B cell (primary cell): ENCODE results near the gene KCNIP1. TPM values are rescaled to one million over a fixed set of nuclear protein-coding genes. Genes with fewer than 3 reads are reported as not detected.

ENCODE experiments used
- ATAC-seq: fragments of 200-7000 bp; cut with Tn5 transposase; one replicate; pipeline ENCODE4 v1.10.0; 2021; ENCODE audit warnings: low read depth, mild to moderate bottlenecking, moderate number of reproducible peaks, moderate library complexity
- CTCF ChIA-PET: fragments of 350-600 bp; sonication (Branson Sonifier 250); formaldehyde crosslinking; loops from one replicate; lab custom pipeline; 2021; ENCODE audit warnings: antibody characterized with exemption, inconsistent platforms; lab: Charles Lee
- POLR2A ChIA-PET: fragments of 350-600 bp; sonication (Branson Sonifier 250); formaldehyde crosslinking; loops from one replicate; lab custom pipeline; 2021; ENCODE audit warnings: antibody characterized with exemption; lab: Charles Lee
- DNase-seq: peaks from one replicate; pipeline ENCODE4 v3.0.0; 2013
- H2AFZ ChIP-seq: 2 replicates; pipeline ENCODE4 v1.6.1; 2012; ENCODE audit warnings: mild to moderate bottlenecking, low read depth, low read length; ENCODE audit not compliant: insufficient read depth, poor library complexity, severe bottlenecking
- H3K27ac ChIP-seq, 2 donors: 1 replicate in 1 of 2; 2 replicates in 1 of 2; pipeline ENCODE4 v1.5.1; 2012 to 2013; ENCODE audit warnings: low read length in 2 of 2, mild to moderate bottlenecking in 2 of 2, moderate library complexity in 1 of 2
- H3K27me3 ChIP-seq, 4 experiments: fragments of 200-600 bp in 1 of 4; sonication (generic) in 1 of 4; replicated peaks in 1 of 4; 1 replicate in 2 of 4; 2 replicates in 2 of 4; pipeline versions ENCODE4 v1.6.1 to v1.7.0; 2013 to 2016; ENCODE audit warnings: low read length in 3 of 4, mild to moderate bottlenecking in 2 of 4, mixed read lengths in 1 of 4, moderate library complexity in 1 of 4; ENCODE audit not compliant: insufficient read depth in 4 of 4, control insufficient read depth in 3 of 4; ENCODE audit errors: control extremely low read depth in 1 of 4
- H3K36me3 ChIP-seq, 2 experiments: replicated peaks in 1 of 2; 1 replicate in 1 of 2; 2 replicates in 1 of 2; pipeline versions ENCODE4 v1.6.1 to v1.7.1; 2013; ENCODE audit warnings: low read length in 1 of 2; ENCODE audit not compliant: insufficient read depth in 2 of 2, control insufficient read depth in 1 of 2; ENCODE audit errors: control extremely low read depth in 1 of 2, extremely low read depth in 1 of 2
- H3K4me1 ChIP-seq, 2 donors: fragments of 200-600 bp in 1 of 2; sonication (generic) in 1 of 2; 1 replicate in 1 of 2; 2 replicates in 1 of 2; pipeline versions ENCODE4 v1.5.1 to v1.6.1; 2013 to 2017; ENCODE audit warnings: low read length in 2 of 2; ENCODE audit not compliant: control insufficient read depth in 2 of 2, insufficient read depth in 2 of 2
- H3K4me2 ChIP-seq: replicated peaks from 2 replicates; pipeline ENCODE3; 2012; ENCODE audit warnings: mild to moderate bottlenecking, low read depth, low read length; ENCODE audit not compliant: poor library complexity, severe bottlenecking
- H3K4me3 ChIP-seq, 5 experiments: fragments of 200-600 bp in 1 of 5; sonication (generic) in 1 of 5; 1 replicate in 3 of 5; 2 replicates in 2 of 5; pipeline versions ENCODE4 v1.5.1 to v1.7.0; 2011 to 2016; ENCODE audit warnings: low read length in 4 of 5, mild to moderate bottlenecking in 4 of 5, low read depth in 2 of 5, control low read depth in 1 of 5, moderate library complexity in 1 of 5; ENCODE audit not compliant: insufficient read depth in 1 of 5; ENCODE audit errors: control extremely low read depth in 1 of 5, extremely low read depth in 1 of 5
- H3K79me2 ChIP-seq: fragments of 200-600 bp; sonication (generic); one replicate; pipeline ENCODE4 v1.6.0; 2016; ENCODE audit warnings: low read length; ENCODE audit not compliant: control insufficient read depth, insufficient read depth
- H3K9ac ChIP-seq: fragments of 200-600 bp; sonication (generic); 2 replicates; pipeline ENCODE4 v1.6.1; 2017; ENCODE audit warnings: mild to moderate bottlenecking, low read length, moderate library complexity
- H3K9me3 ChIP-seq, 3 donors: one replicate each; pipeline versions ENCODE4 v1.6.1 to v1.7.1; 2013; ENCODE audit warnings: low read length in 2 of 3; ENCODE audit not compliant: control insufficient read depth in 2 of 3, insufficient read depth in 1 of 3; ENCODE audit errors: control extremely low read depth in 1 of 3
- H4K20me1 ChIP-seq: 2 replicates; pipeline ENCODE4 v1.6.0; 2012; ENCODE audit warnings: mild to moderate bottlenecking, low read length; ENCODE audit not compliant: insufficient read depth, control insufficient read depth, poor library complexity, severe bottlenecking
- H3K27ac Mint-ChIP-seq: one replicate; pipeline ENCODE4 v1.8.0; 2021; ENCODE audit warnings: mixed read lengths
- H3K27me3 Mint-ChIP-seq: one replicate; pipeline ENCODE4 v1.8.0; 2021; ENCODE audit warnings: mixed read lengths
- H3K4me1 Mint-ChIP-seq: one replicate; pipeline ENCODE4 v1.8.0; 2021; ENCODE audit warnings: mixed read lengths
- H3K4me3 Mint-ChIP-seq: one replicate; pipeline ENCODE4 v1.8.0; 2021; ENCODE audit warnings: mixed read lengths
- H3K9me3 Mint-ChIP-seq: one replicate; pipeline ENCODE4 v1.8.0; 2022; ENCODE audit warnings: mixed read lengths; ENCODE audit not compliant: insufficient read depth
- EZH2 ChIP-seq: IDR thresholded peaks from 2 replicates; pipeline ENCODE4 v1.6.1; 2012; ENCODE audit warnings: borderline replicate concordance, low read depth, mild to moderate bottlenecking, moderate library complexity, low read length; ENCODE audit not compliant: insufficient read depth, poor library complexity, severe bottlenecking
- WGBS: methylation state at CpG from one replicate; pipeline ENCODE4 v1.1.5; 2013; ENCODE audit warnings: missing lambda C conversion rate; ENCODE audit not compliant: insufficient coverage; 5-methylcytosine and 5-hydroxymethylcytosine counted together
- intact Hi-C: fragments of 100-400 bp; cut with micrococcal nuclease; formaldehyde crosslinking; loops from one replicate; pipeline ENCODE4 v1.10.0; 2022
- polyA plus RNA-seq: library from polyadenylated mRNA; depleted of rRNA; stranded (reverse); fragments of >200 nt; gene quantifications from 2 replicates; pipeline ENCODE4 v1.2.3, GENCODE V29; 2012
- total RNA-seq, 2 donors: library from RNA; stranded (reverse); fragments of 120-200 nt in 1 of 2; gene quantifications; 1 replicate in 1 of 2; 2 replicates in 1 of 2; pipeline versions ENCODE4 v1.2.3 to v1.2.4, GENCODE V29; 2013 to 2022
- TF ChIP-seq, protein P1 (sequence below): fragments of 200-600 bp; IDR thresholded peaks from one replicate; pipeline ENCODE4 v1.8.0; 2022; ENCODE audit warnings: antibody characterized with exemption, mild to moderate bottlenecking

Gene KCNIP1
- total and polyA plus RNA-seq, 2 donors (not counting 1 experiment from before 2014, with no cell fraction given): not detected

DNA sequence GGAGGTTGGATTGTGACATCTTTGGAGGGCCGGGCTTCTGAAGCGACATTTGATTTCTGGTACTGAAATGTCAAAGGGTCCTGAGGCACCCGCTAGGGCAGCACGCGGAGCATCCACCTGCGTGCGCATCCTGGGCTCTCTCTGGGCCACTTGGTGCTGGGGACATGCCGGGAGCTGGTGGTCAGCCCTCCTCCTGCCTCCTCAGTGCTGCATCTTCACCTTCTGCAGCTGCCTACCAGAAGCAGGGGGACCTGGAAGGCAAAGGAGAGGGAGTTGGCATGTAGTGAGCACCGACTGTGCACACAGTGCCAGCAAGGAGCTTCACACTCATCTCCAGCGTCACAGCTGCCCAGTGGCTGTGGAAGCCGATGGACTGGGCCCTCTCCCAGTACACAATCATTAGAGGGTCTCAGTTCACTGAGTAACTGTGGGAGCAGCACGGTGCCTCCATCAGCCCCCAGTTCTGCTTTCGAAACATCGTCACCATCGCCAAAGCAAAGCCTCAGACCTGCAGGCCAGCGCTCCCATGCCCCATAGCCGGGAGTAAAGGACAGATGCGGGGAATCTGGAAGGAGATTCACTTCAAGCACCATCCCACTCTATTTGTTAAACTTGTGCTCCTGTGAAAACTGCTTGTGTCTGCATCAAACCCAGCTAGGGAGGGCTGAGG is 138.4 kb downstream of the KCNIP1 start:
- no peaks in the 10 kb centered on the region for H3K79me2 ChIP-seq
- 86% methylated on average over 15 of the region's 18 CpGs for WGBS
- intact Hi-C loops: no loop called here
- H3K9me3 Mint-ChIP-seq: no peaks in the 10 kb centered on the region
- CTCF ChIA-PET: no interaction called here
- H3K4me3 Mint-ChIP-seq: no peak overlapping the region
- peaks cover 0 to 6% (median 0%) of the 10 kb centered on the region in 3 donors for H3K9me3 ChIP-seq
- H2AFZ ChIP-seq: no peak overlapping the region
- no peak overlapping the region for H3K27ac ChIP-seq
- POLR2A ChIA-PET: no interaction called here
- peaks cover 46% of the 10 kb centered on the region for H3K27me3 Mint-ChIP-seq
- no peak overlapping the region for H3K4me2 ChIP-seq
- no peak overlapping the region for H3K27ac Mint-ChIP-seq
- H3K4me1 ChIP-seq: no peaks in the 10 kb centered on the region
- ATAC-seq (no peak), DNase-seq (no peak)
- H3K9ac ChIP-seq: no peak overlapping the region
- H3K36me3 ChIP-seq: no peaks in the 10 kb centered on the region
- peaks cover 0 to 10% (median 3%) of the 10 kb centered on the region in 4 experiments for H3K27me3 ChIP-seq
- TF ChIP-seq EZH2: no peak
- TF ChIP-seq, protein P1, sequence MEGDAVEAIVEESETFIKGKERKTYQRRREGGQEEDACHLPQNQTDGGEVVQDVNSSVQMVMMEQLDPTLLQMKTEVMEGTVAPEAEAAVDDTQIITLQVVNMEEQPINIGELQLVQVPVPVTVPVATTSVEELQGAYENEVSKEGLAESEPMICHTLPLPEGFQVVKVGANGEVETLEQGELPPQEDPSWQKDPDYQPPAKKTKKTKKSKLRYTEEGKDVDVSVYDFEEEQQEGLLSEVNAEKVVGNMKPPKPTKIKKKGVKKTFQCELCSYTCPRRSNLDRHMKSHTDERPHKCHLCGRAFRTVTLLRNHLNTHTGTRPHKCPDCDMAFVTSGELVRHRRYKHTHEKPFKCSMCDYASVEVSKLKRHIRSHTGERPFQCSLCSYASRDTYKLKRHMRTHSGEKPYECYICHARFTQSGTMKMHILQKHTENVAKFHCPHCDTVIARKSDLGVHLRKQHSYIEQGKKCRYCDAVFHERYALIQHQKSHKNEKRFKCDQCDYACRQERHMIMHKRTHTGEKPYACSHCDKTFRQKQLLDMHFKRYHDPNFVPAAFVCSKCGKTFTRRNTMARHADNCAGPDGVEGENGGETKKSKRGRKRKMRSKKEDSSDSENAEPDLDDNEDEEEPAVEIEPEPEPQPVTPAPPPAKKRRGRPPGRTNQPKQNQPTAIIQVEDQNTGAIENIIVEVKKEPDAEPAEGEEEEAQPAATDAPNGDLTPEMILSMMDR: no peak
- H3K4me3 ChIP-seq: no peak overlapping the region
- H4K20me1 ChIP-seq: no peaks in the 10 kb centered on the region
- H3K4me1 Mint-ChIP-seq: no peaks in the 10 kb centered on the region

DNA sequence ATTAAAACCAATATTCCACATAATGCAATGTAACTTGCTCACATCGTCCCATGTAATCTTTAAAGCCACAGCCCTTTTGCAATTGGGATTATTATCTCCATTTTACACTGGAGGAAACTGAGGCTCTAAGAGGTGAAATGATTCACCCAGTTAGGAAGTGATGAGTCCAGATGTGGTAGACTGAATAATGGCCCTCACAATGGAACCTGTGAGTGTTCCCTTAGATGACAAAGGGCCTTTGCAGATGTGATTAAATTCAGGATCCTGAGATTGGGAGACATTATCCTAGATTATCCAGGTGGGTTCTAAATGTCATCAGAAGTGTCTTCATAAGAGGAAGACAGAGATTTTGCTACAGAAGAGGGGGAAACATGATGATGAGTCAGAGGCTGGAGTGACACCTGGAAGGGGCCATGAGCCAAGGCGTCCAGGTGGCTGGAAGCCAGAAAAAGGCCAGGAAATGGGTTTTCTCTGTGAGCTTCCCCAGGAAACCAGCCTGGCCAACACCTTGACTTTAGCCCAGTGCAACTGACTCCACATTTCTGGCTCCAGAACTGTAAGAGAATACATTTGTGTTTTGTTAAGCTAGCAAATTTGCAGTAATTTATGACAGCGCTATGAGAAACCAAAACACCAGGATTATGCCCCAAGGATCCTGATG is 139.1 kb downstream of the KCNIP1 start:
- CTCF ChIA-PET: no interaction called here
- intact Hi-C loops: no loop called here
- Histone ChIP-seq H3K4me3 (no peak overlapping the region), H3K4me2 (no peak overlapping the region), H3K27me3 (peaks cover 0 to 10% (median 3%) of the 10 kb centered on the region in 4 experiments), H2AFZ (no peak overlapping the region), H3K79me2 (no peaks in the 10 kb centered on the region), H3K27ac (no peak overlapping the region), H3K4me1 (no peaks in the 10 kb centered on the region), H3K36me3 (no peaks in the 10 kb centered on the region), H4K20me1 (no peaks in the 10 kb centered on the region), H3K9ac (no peak overlapping the region), H3K9me3 (peaks cover 0 to 6% (median 0%) of the 10 kb centered on the region in 3 donors)
- no peak for TF ChIP-seq EZH2
- TF ChIP-seq, protein P1: no peak
- peaks cover 40% of the 10 kb centered on the region for H3K27me3 Mint-ChIP-seq
- DNase-seq: no peak
- no peaks in the 10 kb centered on the region for H3K9me3 Mint-ChIP-seq
- no peaks in the 10 kb centered on the region for H3K4me1 Mint-ChIP-seq
- POLR2A ChIA-PET: no interaction called here
- ATAC-seq: no peak
- H3K4me3 Mint-ChIP-seq: no peak overlapping the region
- WGBS: 0% methylated on average over 2 of the region's 3 CpGs
- H3K27ac Mint-ChIP-seq: no peak overlapping the region
